NCI-H748 (cell line): Measurements from ENCODE around the gene SPP2.
A peak's percentile ranks its signal among the peaks of the same experiment; 100 is the strongest.

Source experiments
- DNase-seq: peaks from one replicate; lab custom pipeline; 2025; ENCODE audit not compliant: unreplicated experiment; lab: John Stamatoyannopoulos, UW

Gene SPP2

DNA sequence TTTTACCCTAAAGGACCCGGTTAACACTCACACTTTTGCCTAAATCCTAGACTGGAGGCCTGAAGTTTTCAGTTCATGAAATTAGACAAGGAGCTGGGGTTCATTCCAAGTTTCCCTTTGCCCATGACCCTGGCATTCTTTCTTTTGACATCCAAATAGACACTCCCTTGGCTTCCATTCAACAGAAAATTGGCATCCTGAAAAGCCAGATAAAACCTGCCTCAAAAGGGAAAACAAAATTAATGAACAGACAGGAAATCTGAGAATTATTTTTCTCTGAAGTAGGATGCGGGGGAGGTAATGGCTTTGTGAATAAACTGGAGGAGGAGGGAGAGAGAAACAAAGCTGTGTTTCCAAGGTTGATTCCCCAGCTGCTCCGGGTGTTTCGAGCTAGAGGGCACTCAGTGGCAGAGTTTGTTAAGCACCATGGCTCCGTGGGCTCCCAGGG lies 41.0 kb downstream of the SPP2 start:
- DNase-seq, result peak; percentile 88

DNA sequence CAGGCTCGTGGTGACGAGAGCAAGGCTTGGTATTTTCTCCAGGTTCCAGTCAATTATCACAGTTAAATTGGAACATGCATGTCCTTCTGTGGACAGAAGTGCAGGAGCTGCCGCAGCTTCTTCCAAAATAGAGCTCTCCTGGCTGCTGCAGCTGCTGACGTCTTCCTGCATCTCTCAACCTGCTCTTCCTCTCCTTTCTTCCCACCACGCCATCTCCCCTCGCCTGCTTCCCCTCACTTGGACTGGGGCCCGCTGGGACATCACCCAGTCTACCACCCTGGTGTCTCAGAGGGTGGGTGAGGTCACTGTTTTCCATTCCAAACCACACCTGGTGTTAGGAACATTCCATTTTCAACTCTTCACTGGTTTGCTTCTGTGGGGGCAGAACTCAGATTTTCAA lies 41.4 kb downstream of the SPP2 start:
- peak; percentile 66 for DNase-seq

DNA sequence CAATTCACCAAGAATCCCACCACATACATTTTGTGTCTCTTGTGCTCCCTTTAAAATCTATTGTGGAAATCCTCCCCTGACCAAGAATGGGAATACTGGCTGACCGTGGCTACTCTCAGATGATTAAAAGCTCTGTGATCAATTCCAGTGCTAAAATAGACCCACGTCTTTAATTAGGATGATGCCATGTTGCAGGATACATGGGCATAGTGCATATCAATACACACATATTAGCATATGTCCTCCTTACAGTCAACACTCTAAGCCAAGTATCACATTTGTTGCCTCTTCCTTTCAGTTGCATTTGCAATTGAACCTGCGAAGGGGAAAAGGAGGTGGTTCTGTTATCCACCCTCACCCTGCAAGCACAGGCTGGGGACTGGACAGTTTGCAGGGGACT lies 41.8 kb downstream of the SPP2 start:
- no peak for DNase-seq

- DNase-seq, result no peak
Measured at GRCh38 chr2:234095301-234095700, 44.8 kb downstream of the SPP2 start.

DNA sequence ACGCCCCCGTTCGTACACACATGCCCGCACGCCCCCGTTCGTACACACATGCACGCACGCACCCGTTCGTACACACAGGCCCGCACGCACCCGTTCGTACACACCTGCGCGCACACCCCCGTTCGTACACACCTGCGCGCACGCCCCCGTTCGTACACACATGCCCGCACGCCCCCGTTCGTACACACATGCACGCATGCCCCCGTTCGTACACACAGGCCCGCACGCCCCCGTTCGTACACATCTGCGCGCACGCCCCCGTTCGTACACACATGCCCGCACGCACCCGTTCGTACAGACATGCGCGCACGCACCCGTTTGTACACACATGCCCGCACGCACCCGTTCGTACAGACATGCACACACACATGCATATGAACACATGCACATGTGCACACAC lies 45.7 kb downstream of the SPP2 start:
- no peak for DNase-seq

DNA sequence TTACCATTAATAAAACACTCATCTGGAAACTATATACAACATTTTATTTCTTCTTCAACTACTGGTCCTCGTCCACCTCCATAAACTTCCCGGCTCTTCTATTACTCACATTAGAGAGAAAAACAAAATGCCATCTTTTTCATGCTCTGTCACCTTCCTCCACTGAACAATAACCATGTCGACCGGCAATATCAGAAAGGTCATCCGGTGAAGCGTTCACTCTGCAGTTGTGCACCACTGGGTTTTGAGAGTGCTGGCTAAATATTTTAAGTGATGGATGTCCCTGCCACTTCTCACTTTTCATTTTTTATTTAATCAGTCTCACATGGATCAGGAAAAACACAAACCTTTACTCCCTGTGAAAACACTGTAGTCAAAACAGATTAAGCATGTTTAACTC lies 48.2 kb downstream of the SPP2 start:
- DNase-seq, result no peak

GRCh38 chr2:234099266-234099665 lies 48.8 kb downstream of the SPP2 start:
- DNase-seq, result no peak

- DNase-seq, result no peak
Measured at GRCh38 chr2:234100686-234101085, 50.2 kb downstream of the SPP2 start.

- peak; percentile 61 for DNase-seq
Measured at GRCh38 chr2:234102112-234102511, 51.6 kb downstream of the SPP2 start.

DNA sequence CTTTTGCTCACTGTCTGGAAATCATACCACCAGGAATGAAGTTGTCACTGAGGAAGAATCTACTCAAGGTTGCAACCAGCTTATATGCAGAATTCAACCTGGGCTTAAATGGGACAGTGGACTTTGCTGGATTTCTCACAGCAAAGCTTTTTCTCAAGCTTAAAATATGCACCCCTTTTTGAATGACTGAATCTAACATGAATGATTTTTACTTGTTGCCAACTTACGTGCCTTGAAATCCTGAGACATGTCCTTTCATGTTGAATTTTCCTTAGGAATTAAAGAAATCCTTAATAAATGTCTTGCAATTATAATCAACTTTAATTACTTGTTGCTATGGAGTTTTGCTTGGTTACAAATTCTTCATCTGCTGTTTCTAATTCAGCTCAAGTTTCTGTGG lies 57.4 kb downstream of the SPP2 start:
- no peak for DNase-seq

DNA sequence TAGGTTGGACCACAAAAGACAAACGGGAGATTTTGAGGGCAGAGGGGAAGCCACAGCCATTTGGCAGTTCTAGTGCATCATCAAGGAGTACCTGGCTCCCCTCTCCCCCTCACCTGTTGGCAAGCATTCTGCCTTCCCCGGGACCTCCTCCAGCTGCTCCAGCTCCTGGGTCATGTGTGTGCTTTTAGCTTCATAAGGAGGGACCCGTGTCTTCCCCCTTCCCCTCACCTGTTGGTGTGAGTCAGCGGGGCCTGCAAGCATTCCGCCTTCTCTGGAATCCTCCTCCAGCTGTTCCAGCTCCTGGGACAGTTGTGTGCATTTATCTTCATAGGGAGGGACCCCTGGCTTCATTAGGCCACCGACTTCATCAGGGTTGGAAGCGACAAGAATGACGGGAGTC lies 58.8 kb downstream of the SPP2 start:
- no peak for DNase-seq

DNA sequence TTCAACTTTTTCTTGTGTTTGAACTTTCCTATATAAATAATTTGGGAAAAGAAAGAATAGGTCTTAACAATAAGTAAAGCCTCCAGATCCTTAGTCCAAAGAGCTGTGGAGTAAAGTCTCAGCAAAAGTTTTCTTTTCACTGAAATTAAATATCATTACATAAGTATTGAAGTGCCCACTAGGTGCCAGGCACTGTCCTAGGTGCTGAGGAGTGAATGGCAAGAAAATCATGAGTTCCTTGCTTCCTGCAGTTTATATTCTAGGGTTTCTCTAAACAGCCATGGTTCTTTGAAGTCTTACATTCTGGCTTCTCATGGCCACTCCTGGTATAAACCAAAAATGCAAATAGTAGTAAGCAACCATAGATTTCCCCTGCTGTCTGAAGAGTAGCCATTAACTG lies 59.7 kb downstream of the SPP2 start:
- DNase-seq, result no peak

DNA sequence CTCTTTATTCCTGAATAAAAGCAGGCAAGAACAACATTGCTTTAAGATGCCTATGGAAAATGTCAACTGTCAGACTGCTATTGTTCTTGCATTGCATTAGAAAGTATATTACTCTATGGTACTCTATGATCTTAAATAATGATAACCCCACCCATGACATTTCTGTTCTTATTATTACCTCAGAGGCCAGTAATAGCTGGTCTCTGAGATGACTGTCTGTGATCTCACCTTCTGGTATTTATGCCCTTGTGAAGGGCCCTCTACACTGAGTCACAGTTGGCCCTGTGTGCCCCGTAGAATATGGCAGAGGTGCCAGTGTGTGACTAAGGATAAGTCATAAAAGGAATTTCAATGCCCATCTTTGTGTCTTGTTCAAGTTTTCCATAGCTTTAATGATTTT lies 61.0 kb downstream of the SPP2 start:
- no peak for DNase-seq

DNA sequence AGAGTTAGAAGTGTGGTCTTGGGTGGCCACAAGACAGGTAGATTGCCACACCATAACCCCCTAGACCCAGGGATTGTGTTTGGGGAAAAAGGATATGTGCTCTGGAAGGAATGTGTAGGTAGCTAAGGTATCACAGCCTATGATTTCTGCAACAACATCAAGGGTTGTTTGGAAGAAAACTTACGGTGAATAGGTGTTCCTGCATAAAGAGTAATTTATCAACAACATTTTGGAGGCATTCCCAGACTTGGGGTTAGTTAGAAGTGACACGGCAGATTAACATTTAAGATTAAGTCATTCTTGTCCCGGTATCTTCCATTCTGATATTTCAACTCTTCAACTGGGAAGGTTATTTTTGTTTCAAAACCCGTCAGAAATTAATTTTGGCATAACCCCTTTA lies 65.5 kb downstream of the SPP2 start:
- DNase-seq, result no peak

DNA sequence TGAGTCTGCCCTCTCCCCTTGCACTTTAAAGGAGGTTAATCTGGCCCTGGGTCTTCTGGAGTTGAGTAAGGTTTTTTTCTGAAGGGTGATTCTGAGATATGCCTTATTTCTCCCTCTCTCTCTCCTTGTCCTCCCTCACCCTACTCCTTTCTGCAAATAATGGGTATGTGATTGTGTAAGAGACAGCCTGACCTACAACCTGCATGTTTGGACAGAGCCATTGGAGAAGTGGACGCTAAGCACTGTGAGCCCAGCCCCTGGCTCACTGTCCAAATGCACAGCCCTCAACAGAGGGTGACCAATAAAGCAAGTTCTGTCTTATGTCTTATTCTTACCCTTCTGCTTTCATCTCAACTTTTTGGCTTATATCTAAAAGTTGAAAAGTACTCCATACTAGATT lies 71.5 kb downstream of the SPP2 start:
- no peak for DNase-seq

DNA sequence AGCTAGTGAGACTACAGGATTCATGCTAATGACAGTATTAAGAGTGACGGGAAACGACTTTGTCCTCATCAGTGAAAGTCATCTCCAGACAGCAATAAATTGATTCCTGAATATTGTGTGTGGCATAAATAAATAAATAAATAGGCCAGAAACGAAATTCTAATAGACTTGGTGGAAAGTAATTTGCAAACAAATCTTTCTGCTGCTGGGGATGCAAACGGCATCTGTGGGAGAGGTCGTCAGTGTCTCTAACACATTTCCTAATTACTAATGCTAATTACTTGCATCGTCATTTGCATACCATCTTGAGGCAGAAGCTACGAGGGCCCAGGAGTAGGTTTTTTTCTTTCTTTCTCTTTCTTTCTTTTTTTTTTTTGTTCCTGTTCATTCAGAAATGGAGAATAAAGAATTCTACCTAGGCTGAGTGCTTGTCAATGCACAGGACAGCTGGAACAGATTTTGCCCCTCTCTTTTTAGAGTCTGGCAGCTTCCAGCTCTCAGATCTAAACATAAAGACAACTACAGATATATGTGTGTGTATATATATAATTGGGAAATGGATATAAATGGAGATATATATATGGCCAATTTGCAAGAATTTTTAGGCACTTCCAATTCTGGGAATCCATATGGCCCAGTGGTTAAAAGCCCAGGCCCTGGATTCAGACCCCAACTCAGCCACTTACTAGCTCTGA lies 75.1 kb downstream of the SPP2 start:
- DNase-seq, result no peak

GRCh38 chr2:234126146-234126470 lies 75.6 kb downstream of the SPP2 start:
- DNase-seq, result no peak
